CD4-positive, alpha-beta T cell treated with Interleukin-17A for 4 hours (primary cell): ENCODE data around the gene IDUA.
"Not testable (repeated sequence)": the region's sequence is repeated elsewhere in the genome, so short reads cannot be mapped to it uniquely, and the experiment has no call there.

Source experiments
- DNase-seq: peaks from one replicate; pipeline ENCODE4 v3.0.0-alpha.2; 2020; ENCODE audit warnings: mixed read lengths

The IDUA gene

GRCh38 chr4:1047976-1048772, 61.3 kb downstream of the IDUA start:
- DNase-seq = no peak

- DNase-seq = no peak
Measured at GRCh38 chr4:1048773-1049590, 62.1 kb downstream of the IDUA start.

- no peak for DNase-seq
Measured at GRCh38 chr4:1049591-1049905, 62.7 kb downstream of the IDUA start.

GRCh38 chr4:1050486-1051213, 63.8 kb downstream of the IDUA start:
- no peak for DNase-seq

GRCh38 chr4:1051472-1051871, 64.6 kb downstream of the IDUA start:
- DNase-seq = no peak

GRCh38 chr4:1052231-1052671, 65.4 kb downstream of the IDUA start:
- no peak for DNase-seq

- DNase-seq = no peak
Measured at GRCh38 chr4:1053080-1053661, 66.3 kb downstream of the IDUA start.

GRCh38 chr4:1053891-1054290, 67.0 kb downstream of the IDUA start:
- not testable (repeated sequence) for DNase-seq
